Measurements from ENCODE around the gene CDH26. TPM values are rescaled to one million over a fixed set of nuclear protein-coding genes. Genes with fewer than 3 reads are reported as not detected.

The CDH26 gene
- total and polyA plus RNA-seq, 2 of the 13 experiments (the other 11 are each of a cell fraction or from before 2014, with no cell fraction given): 0.40 to 1.1 TPM

- H3K4me3 ChIP-seq (replicated peaks in 1 of 3; ENCODE audit: insufficient read depth in 1 of 3, low read depth in 2 of 3, low read length in 3 of 3): no peak overlapping the region
- FAIRE-seq (peak; percentile 12), DNase-seq (ENCODE audit: low spot score) (peak; percentile 18), ATAC-seq (peak; percentile 87)
- peaks cover 2 to 34% of the 10 kb centered on the region in 2 experiments; a peak in 3 of 5 replicates for H3K27me3 ChIP-seq (ENCODE audit: control insufficient read depth in 1 of 2, insufficient read depth in 2 of 2, low read length in 2 of 2)
- no TSS peak for BruUV-seq (replicated peaks)
- H3K27ac ChIP-seq (ENCODE audit: extremely low read length, insufficient read depth, low read length): no peak overlapping the region
- ChIA-PET POLR2A (no interaction called here), CTCF (ENCODE audit: low intra/inter-chr PET ratio, low total read pairs) (interaction anchor here (1.0 kb wide), 1 partner anchor 102 kb away, joined by 4 read pairs; no protein-coding TSS in a partner anchor)
- H2AFZ ChIP-seq (ENCODE audit: low read length): no peak overlapping the region
- H3K36me3 ChIP-seq (replicated peaks in 1 of 2; ENCODE audit: control insufficient read depth in 1 of 2, insufficient read depth in 2 of 2, low read length in 2 of 2): no peaks in the 10 kb centered on the region
- intact Hi-C loops (cut with micrococcal nuclease; ENCODE audit: unreplicated experiment) (loop anchor here (1.0 kb wide), 1 partner anchor 101 kb away; no protein-coding TSS in a partner anchor), in situ Hi-C loops (cut with HindIII; ENCODE audit: extremely low pct_ligation_motif_present, low pct_unique_long_range_greater_than_20kb) (loop anchor here (10.0 to 25.0 kb wide), 2 partner anchors 1074 to 1837 kb away; no protein-coding TSS in a partner anchor)
- peaks cover 10% of the 10 kb centered on the region; the same call in 1 of the 2 replicates for H3K4me1 ChIP-seq (ENCODE audit: insufficient read depth, low read length)
- no peak overlapping the region for H3K9ac ChIP-seq (ENCODE audit: insufficient read depth, low read depth, low read length)
- H3K4me2 ChIP-seq (ENCODE audit: low read depth, low read length): no peak overlapping the region
- no peaks in the 10 kb centered on the region for H3K79me2 ChIP-seq (ENCODE audit: insufficient read depth, low read length)
- no peaks in the 10 kb centered on the region for H3K9me3 ChIP-seq (ENCODE audit: low read length)
- WGBS (ENCODE audit: low lambda C conversion rate): 15% methylated on average over 10 of the region's 13 CpGs
- peak; percentile 60 for TF ChIP-seq CTCF (CRISPR knock-in tag; IDR thresholded peaks at IDR 0.05)
- no peak for TF ChIP-seq NFAT5 (CRISPR knock-in tag; IDR thresholded peaks at IDR 0.05)
- H4K20me1 ChIP-seq (ENCODE audit: insufficient read depth, low read length): no peaks in the 10 kb centered on the region
Measured at GRCh38 chr20:60050193-60050947, 92.1 kb downstream of the CDH26 start.

Data from HepG2 (cell line).